ENCODE data around the gene FAM209B.
"Not testable (repeated sequence)": the region's sequence is repeated elsewhere in the genome, so short reads cannot be mapped to it uniquely, and the experiment has no call there.

The FAM209B gene

GRCh38 chr20:56532946-56533345, at the start of gene FAM209B:
TSS of gene FAM209B (plus strand) at chr20:56533246. CDS start at chr20:56533342, 96 bp downstream.
- DNase-seq: not testable (repeated sequence)

- no peak for DNase-seq
These were observed 49.1 kb upstream of the FAM209B start for GRCh38 chr20:56483970-56484369.

- DNase-seq: no peak
These were observed 45.8 kb upstream of the FAM209B start for GRCh38 chr20:56487216-56487615.

GRCh38 chr20:56488566-56488965, 44.5 kb upstream of the FAM209B start:
- DNase-seq: no peak

- no peak for DNase-seq
These were observed 31.9 kb upstream of the FAM209B start for GRCh38 chr20:56501116-56501515.

- DNase-seq: no peak
These were observed 29.1 kb upstream of the FAM209B start for GRCh38 chr20:56503916-56504315.

- DNase-seq: no peak
These were observed 28.6 kb upstream of the FAM209B start for GRCh38 chr20:56504373-56505005.

- DNase-seq: no peak
These were observed 26.9 kb upstream of the FAM209B start for GRCh38 chr20:56506103-56506502.

GRCh38 chr20:56511926-56512325, 21.1 kb upstream of the FAM209B start:
- DNase-seq: no peak

GRCh38 chr20:56513161-56514150, 19.6 kb upstream of the FAM209B start:
- no peak for DNase-seq

GRCh38 chr20:56516631-56517030, 16.4 kb upstream of the FAM209B start:
- no peak for DNase-seq

- no peak for DNase-seq
These were observed 15.8 kb upstream of the FAM209B start for GRCh38 chr20:56517211-56517610.

GRCh38 chr20:56517641-56518040, 15.4 kb upstream of the FAM209B start:
- no peak for DNase-seq

GRCh38 chr20:56518126-56518525, 14.9 kb upstream of the FAM209B start:
- no peak for DNase-seq

GRCh38 chr20:56518721-56519398, 14.2 kb upstream of the FAM209B start:
- DNase-seq: no peak

- DNase-seq: no peak
These were observed 13.5 kb upstream of the FAM209B start for GRCh38 chr20:56519551-56519950.

- DNase-seq: no peak
These were observed 12.9 kb upstream of the FAM209B start for GRCh38 chr20:56520180-56520579.

- not testable (repeated sequence) for DNase-seq
These were observed 12.2 kb upstream of the FAM209B start for GRCh38 chr20:56520746-56521354.

GRCh38 chr20:56522311-56522710, 10.7 kb upstream of the FAM209B start:
- DNase-seq: no peak

GRCh38 chr20:56524444-56524843, 8.6 kb upstream of the FAM209B start, which contains the start of gene FAM209A:
TSS of gene FAM209A (plus strand) at chr20:56524744. CDS start at chr20:56524809, 65 bp downstream.
- not testable (repeated sequence) for DNase-seq

- DNase-seq: no peak
These were observed 5.5 kb upstream of the FAM209B start for GRCh38 chr20:56527521-56527920.

GRCh38 chr20:56537997-56538396, 5.0 kb downstream of the FAM209B start:
- DNase-seq: no peak

- DNase-seq: no peak
These were observed 7.4 kb downstream of the FAM209B start for GRCh38 chr20:56540415-56540814.
